ENCODE results near the gene MYOC.
"Not testable (repeated sequence)": the region's sequence is repeated elsewhere in the genome, so short reads cannot be mapped to it uniquely, and the experiment has no call there.

The MYOC gene

GRCh38 chr1:171652234-171652822 is at the start of gene MYOC:
Gene MYOC (minus strand): TSS chr1:171652688. CDS start chr1:171652611, 77 bp downstream.
- no peak for DNase-seq (ENCODE audit: low read depth)

GRCh38 chr1:171699531-171699930 is 47.0 kb upstream of the MYOC start:
- no peak for DNase-seq (ENCODE audit: low read depth)

- not testable (repeated sequence) for DNase-seq (ENCODE audit: low read depth)
These were observed 43.3 kb upstream of the MYOC start for GRCh38 chr1:171695772-171696171.

- not testable (repeated sequence) for DNase-seq (ENCODE audit: low read depth)
These were observed 41.1 kb upstream of the MYOC start for GRCh38 chr1:171693541-171693940.

GRCh38 chr1:171683870-171684269 is 31.4 kb upstream of the MYOC start:
- DNase-seq (ENCODE audit: low read depth) = no peak

- DNase-seq (ENCODE audit: low read depth) = no peak
These were observed 27.9 kb upstream of the MYOC start for GRCh38 chr1:171680339-171680738.

GRCh38 chr1:171676823-171677222 is 24.3 kb upstream of the MYOC start:
- no peak for DNase-seq (ENCODE audit: low read depth)

- DNase-seq (ENCODE audit: low read depth) = no peak
These were observed 22.2 kb upstream of the MYOC start for GRCh38 chr1:171674431-171675405.

- DNase-seq (ENCODE audit: low read depth) = no peak
These were observed 18.3 kb upstream of the MYOC start for GRCh38 chr1:171670739-171671138.

GRCh38 chr1:171668372-171668771 is 15.9 kb upstream of the MYOC start:
- no peak for DNase-seq (ENCODE audit: low read depth)

- no peak for DNase-seq (ENCODE audit: low read depth)
These were observed 13.8 kb upstream of the MYOC start for GRCh38 chr1:171666114-171666769.

GRCh38 chr1:171664976-171665375 is 12.5 kb upstream of the MYOC start:
- peak; percentile 1 for DNase-seq (ENCODE audit: low read depth)

GRCh38 chr1:171663854-171664575 is 11.5 kb upstream of the MYOC start:
- DNase-seq (ENCODE audit: low read depth) = no peak

GRCh38 chr1:171663036-171663853 is 10.8 kb upstream of the MYOC start:
- no peak for DNase-seq (ENCODE audit: low read depth)

- no peak for DNase-seq (ENCODE audit: low read depth)
These were observed 8.7 kb upstream of the MYOC start for GRCh38 chr1:171661076-171661650.

- DNase-seq (ENCODE audit: low read depth) = not testable (repeated sequence)
These were observed 3.7 kb upstream of the MYOC start for GRCh38 chr1:171656206-171656605.

- DNase-seq (ENCODE audit: low read depth) = no peak
These were observed 3.2 kb upstream of the MYOC start for GRCh38 chr1:171655746-171656116.

GRCh38 chr1:171654942-171655745 is 2.7 kb upstream of the MYOC start:
- DNase-seq (ENCODE audit: low read depth) = peak; percentile 40

GRCh38 chr1:171654201-171654941 is 1.9 kb upstream of the MYOC start:
- DNase-seq (ENCODE audit: low read depth) = peak; percentile 35

Data from amniotic epithelial cell (primary cell).